Left lung (tissue), 10 donors: ENCODE data around the gene TANC1. TPM values are rescaled to one million over a fixed set of nuclear protein-coding genes. Genes with fewer than 3 reads are reported as not detected.

Source experiments
- ATAC-seq: fragments of 200-7000 bp; cut with Tn5 transposase; one replicate; pipeline ENCODE4 v1.9.1; 2020; ENCODE audit warnings: moderate library complexity
- DNase-seq, 4 donors: peaks; one replicate each; pipeline ENCODE4 v3.0.0-alpha.2; 2013 to 2020
- H3K27ac ChIP-seq, 2 donors: fragments of 200-600 bp; sonication (generic) in 1 of 2; one replicate each; pipeline versions ENCODE4 v1.5.0 to v1.8.0; 2020 to 2021
- H3K27me3 ChIP-seq, 2 donors: fragments of 200-600 bp; sonication (generic) in 1 of 2; one replicate each; pipeline versions ENCODE4 v1.5.0 to v1.8.0; 2020 to 2021
- H3K36me3 ChIP-seq, 2 donors: fragments of 200-600 bp; sonication (generic) in 1 of 2; one replicate each; pipeline versions ENCODE4 v1.5.0 to v1.8.0; 2020 to 2021
- H3K4me1 ChIP-seq, 2 donors: fragments of 200-600 bp; one replicate each; pipeline ENCODE4 v1.8.0; 2021
- H3K4me3 ChIP-seq, 2 donors: fragments of 200-600 bp; sonication (generic) in 1 of 2; one replicate each; pipeline versions ENCODE4 v1.5.0 to v1.8.0; 2020 to 2021; ENCODE audit warnings: mild to moderate bottlenecking in 1 of 2
- H3K9me3 ChIP-seq, 2 donors: fragments of 200-600 bp; sonication (generic) in 1 of 2; one replicate each; pipeline versions ENCODE4 v1.5.0 to v1.8.0; 2020 to 2021
- CTCF ChIP-seq, 2 donors: fragments of 200-600 bp; sonication (generic) in 1 of 2; IDR thresholded peaks; one replicate each; pipeline versions ENCODE4 v1.5.0 to v1.8.0; 2021; ENCODE audit warnings: antibody characterized with exemption in 2 of 2
- intact Hi-C, 2 donors: fragments of 100-400 bp; cut with DNase I; formaldehyde crosslinking; loops; one replicate each; pipeline versions ENCODE4 v1.11.2 to v1.14.2; 2022
- polyA plus RNA-seq, 6 donors: library from polyadenylated mRNA; unstranded; fragments of 120-200 nt; gene quantifications; one replicate each; pipeline ENCODE4 v1.2.1, GENCODE V29; 2013; ENCODE audit not compliant: insufficient read length in 6 of 6
- total RNA-seq, 2 donors: library from RNA; stranded (reverse); fragmentation: NEBNext Ultra II Directional; extraction: Animal tissue kit (Norgen Biotek cat#: 25700); gene quantifications; one replicate each; pipeline ENCODE4 v1.2.1, GENCODE V29; 2021
- donor health status: DM: no; HTN: yes; CAD: no.
- donor health status: DM: no; HTN: no; CAD: no.

The TANC1 gene
- total and polyA plus RNA-seq, 8 donors: 40.1 to 76.6 (median 53.3) TPM

- no peaks in the 10 kb centered on the region for H3K27me3 ChIP-seq
- intact Hi-C loops: no loop called here
- no peaks in the 10 kb centered on the region for H3K9me3 ChIP-seq
- H3K36me3 ChIP-seq: no peaks in the 10 kb centered on the region
- ATAC-seq (peak; percentile 57), DNase-seq (no peak)
- no peak overlapping the region for H3K4me3 ChIP-seq
- peak overlapping the region; percentile 56 to 63 for H3K27ac ChIP-seq
- TF ChIP-seq CTCF (IDR thresholded peaks at IDR 0.05): no peak
- H3K4me1 ChIP-seq: peaks cover 30 to 51% of the 10 kb centered on the region in 2 donors
Measured at GRCh38 chr2:159131914-159132281, 163.5 kb downstream of the TANC1 start.

- H3K27me3 ChIP-seq: no peaks in the 10 kb centered on the region
- ATAC-seq (no peak), DNase-seq (no peak)
- H3K4me1 ChIP-seq: peaks cover 37 to 52% of the 10 kb centered on the region in 2 donors
- intact Hi-C loops: no loop called here
- no peaks in the 10 kb centered on the region for H3K9me3 ChIP-seq
- no peak overlapping the region for H3K27ac ChIP-seq
- no peak for TF ChIP-seq CTCF (IDR thresholded peaks at IDR 0.05)
- H3K36me3 ChIP-seq: no peaks in the 10 kb centered on the region
- H3K4me3 ChIP-seq: no peak overlapping the region
Measured at GRCh38 chr2:159133797-159134196, 165.4 kb downstream of the TANC1 start.

- Histone ChIP-seq H3K4me3 (no peak overlapping the region), H3K27me3 (no peaks in the 10 kb centered on the region), H3K4me1 (peaks cover 32 to 50% of the 10 kb centered on the region in 2 donors), H3K9me3 (no peaks in the 10 kb centered on the region), H3K36me3 (no peaks in the 10 kb centered on the region), H3K27ac (peak overlapping the region; percentile 42 to 74)
- intact Hi-C loops: no loop called here
- ATAC-seq: no peak
- no peak for TF ChIP-seq CTCF (IDR thresholded peaks at IDR 0.05)
- DNase-seq: no peak
Measured at GRCh38 chr2:159134979-159135378, 166.5 kb downstream of the TANC1 start.

- intact Hi-C loops: no loop called here
- no peak overlapping the region for H3K4me3 ChIP-seq
- no peak for TF ChIP-seq CTCF (IDR thresholded peaks at IDR 0.05)
- DNase-seq (no peak), ATAC-seq (no peak)
- H3K4me1 ChIP-seq: peaks cover 37 to 49% of the 10 kb centered on the region in 2 donors
- no peaks in the 10 kb centered on the region for H3K27me3 ChIP-seq
- peak overlapping the region; percentile 42 to 74 for H3K27ac ChIP-seq
- H3K9me3 ChIP-seq: no peaks in the 10 kb centered on the region
- no peaks in the 10 kb centered on the region for H3K36me3 ChIP-seq
Measured at GRCh38 chr2:159136391-159136790, 168.0 kb downstream of the TANC1 start.

GRCh38 chr2:159137511-159138241, 169.2 kb downstream of the TANC1 start:
- ATAC-seq (no peak), DNase-seq (no peak)
- Histone ChIP-seq H3K27ac (no peak overlapping the region), H3K27me3 (no peaks in the 10 kb centered on the region), H3K4me3 (no peak overlapping the region), H3K4me1 (peaks cover 28 to 38% of the 10 kb centered on the region in 2 donors), H3K9me3 (no peaks in the 10 kb centered on the region), H3K36me3 (no peaks in the 10 kb centered on the region)
- no peak for TF ChIP-seq CTCF (IDR thresholded peaks at IDR 0.05)
- intact Hi-C loops: no loop called here
